IPS-NIHi7 (cell line): ENCODE measurements around the gene GEN1.

Source experiments
- DNase-seq: peaks from one replicate; pipeline ENCODE4 v3.0.0; 2012; ENCODE audit warnings: mixed read lengths; ENCODE audit errors: extremely low spot score

Gene GEN1

DNA sequence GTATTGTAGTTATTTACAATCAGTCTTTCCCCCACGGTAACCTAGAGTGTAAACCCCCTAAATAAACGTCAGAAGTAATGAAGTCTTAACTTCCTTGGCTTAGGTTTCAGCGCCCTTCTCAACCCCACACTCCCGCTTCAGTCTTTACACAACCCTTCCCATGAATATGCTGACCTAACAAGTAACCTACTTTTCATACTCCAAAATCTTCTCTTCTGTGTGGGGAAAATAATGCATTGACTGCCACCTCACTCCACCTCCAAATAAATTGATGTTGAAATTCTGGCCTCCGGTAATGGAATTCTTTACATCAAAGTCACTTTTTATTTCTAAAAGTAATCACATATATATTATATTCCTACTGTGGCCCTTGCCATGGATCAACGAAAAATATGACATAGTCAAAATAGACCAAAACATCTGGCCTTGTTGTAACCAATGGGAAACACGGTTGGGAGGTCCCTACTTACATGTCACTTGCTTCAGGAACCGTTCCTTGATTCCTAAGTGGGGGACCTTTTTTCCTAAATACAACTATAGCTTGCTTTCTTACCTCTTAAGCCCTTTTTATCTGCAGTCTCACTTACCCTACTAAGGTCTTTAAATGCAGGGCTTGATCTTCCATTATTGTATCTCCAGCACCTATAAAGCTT is 961 bp downstream of the GEN1 start:
- no peak for DNase-seq

DNA sequence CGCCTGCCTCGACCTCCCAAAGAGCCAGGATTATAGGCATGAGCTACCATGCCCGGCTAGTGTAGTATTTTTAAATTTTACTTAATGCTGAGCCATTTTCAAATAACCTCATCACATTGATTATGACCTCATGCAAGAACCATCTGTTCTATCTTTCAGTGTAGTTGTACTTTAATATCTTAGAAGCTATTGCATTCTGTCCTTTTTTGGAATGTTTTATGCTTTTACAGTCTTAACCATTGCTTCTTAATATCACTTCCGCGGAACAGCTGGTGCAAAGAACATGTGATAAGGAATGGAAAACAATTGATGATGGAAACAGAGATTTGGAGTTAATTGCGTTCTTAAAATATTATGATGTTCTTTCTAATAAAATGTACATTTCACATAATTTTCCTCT is 2.7 kb downstream of the GEN1 start:
- no peak for DNase-seq

DNA sequence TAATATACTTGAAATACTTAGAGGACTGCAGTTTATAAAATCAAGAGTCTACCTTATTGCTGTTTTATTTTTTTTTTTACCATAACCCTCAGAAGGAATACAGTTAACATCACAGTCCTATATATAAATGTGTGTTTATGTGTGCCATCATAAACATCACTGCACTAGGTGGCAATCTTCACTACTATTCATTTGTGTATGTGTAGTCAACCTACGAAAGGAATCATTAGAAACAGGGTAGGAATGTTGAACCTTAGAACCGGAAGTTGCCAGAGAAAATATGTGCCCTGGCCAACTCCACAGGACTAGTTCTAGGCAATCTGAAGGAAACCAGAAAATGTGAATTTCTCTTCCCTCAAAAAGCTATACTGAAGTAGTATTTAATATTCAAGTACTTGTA is 3.4 kb downstream of the GEN1 start:
- DNase-seq, result no peak

DNA sequence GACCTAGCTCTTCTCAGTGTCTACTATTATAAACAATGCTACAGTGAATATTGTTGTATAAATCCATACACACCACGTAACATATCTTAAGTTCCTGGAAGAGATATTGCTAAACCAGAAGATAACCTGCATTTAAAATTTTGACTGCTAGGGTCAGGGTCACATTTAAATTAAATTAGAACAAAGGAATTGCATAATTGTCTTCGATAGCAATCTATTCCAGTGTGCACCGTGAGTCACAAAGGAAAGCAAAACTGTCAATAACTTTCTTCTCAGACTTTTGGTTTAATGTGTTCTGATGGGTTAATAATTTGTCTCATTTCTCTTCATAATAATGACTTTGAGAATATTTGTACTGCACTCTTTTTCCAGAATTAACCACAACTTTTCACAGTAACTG is 4.2 kb downstream of the GEN1 start:
- no peak for DNase-seq

DNA sequence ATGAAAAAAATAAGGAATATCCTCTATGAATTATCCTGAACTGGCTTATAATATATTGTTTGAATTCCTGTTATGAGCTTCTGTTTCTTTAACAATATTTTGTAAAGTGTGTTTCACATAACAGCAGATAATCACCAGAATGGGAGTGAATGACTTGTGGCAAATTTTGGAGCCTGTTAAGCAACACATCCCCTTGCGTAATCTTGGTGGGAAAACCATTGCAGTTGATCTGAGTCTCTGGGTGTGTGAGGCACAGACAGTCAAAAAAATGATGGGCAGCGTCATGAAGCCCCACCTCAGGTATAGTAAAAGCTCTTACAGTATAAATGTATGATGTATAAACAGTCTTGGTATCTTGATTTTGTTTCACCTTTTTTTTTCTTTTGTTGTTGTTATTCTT is 5.9 kb downstream of the GEN1 start:
- no peak for DNase-seq

DNA sequence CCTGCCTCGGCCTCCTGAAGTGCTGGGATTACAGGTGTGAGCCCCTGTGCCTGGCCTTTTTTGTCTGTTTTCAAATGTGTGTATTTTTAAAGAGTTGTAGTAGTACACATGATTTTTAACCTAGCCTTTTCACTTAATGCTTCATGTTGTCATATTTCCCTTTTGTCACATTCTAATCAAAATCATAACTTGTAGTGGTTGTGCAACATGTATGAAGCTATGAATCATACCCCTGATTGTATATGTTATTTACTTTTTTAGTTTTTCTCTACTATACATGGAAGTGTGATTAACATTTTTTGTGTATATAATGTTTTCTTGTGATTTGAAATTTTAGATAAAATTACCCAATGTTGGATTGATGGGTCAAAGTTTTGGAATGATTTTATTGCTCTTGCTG is 8.5 kb downstream of the GEN1 start:
- no peak for DNase-seq

DNA sequence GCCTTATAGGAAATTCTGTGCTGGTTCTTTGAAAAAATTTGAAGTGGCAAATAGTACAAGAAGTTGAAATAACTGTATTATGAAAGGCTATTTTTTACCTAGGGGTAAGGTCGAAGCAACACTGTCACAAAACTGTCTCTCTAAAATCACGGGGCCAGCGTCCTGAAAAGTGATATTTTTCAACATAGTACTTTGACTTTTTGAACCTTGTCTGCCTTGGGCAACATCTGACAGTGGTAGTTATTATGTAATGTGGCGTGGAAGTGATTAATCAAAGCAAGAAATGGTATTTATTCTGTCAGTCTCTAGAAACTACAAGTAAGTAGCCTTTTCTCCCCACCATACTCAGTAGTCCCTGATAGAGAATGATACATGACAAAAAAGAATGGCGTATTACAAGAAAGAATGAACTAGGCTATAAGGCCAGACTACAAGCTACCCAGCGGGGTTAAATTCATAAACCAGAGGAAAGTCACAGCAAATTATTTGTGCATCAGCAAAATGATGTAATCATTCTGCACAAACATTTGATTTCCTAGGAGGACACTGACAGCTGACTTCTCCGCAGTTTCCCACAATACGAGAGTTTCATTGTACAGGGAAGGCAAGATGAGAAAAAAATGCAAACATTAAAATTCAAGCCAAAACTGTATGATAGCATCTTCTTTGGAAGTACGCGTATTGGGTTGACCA is 9.8 kb downstream of the GEN1 start:
- DNase-seq, result no peak

DNA sequence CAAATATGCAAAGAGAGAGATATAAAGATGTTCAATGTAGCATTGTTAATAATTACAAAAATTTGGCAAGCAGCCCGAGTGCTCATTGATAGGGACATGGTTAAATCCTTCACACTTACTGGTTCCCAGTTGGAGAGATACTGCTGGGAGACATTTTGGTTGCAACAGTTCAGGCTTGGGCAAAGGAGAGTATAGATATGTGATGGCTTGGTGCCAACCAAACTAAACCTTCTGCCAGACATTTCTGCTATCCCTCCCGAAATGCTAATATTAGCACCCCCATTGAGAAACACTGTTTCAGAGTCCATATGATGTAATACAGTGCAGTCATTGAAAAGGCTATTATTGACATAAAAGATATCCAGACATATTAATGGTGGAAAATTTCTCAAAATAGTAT is 11.5 kb downstream of the GEN1 start:
- DNase-seq, result no peak

DNA sequence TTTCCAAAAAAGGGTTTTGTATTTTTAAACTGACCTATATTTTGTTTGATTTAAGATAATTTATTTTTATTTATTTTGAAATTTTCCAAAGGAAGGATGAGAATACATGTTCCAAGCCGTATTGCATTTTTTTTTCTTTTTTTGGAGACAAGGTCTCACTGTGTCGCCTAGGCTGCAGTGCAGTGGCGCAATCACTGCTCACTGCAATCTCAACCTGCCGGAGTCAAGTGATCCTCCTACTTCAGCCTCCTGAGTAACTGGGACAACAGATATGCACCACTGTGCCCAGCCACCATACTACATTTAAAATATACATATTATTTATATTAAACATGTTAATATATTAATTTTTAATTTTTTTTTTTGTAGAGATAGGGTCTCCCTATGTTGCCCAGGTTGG is 15.0 kb downstream of the GEN1 start:
- no peak for DNase-seq

DNA sequence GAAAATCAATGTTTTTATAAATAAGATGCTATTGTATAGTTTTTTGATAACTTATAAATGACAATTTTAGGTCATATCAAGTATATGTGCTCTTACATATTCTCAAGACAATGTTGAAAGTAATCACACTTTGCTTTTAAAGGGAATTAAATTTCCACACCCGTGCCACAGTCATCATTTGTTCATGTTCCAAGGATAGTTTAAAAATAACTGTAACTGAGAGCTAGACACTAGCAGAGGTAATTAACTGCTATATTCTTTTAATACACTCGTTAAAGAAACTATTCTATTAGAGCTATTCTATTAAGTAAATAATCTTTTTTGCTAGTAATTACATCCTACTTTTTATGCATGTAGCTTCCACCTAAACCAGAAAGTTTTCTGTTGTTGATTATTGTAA is 18.0 kb downstream of the GEN1 start:
- no peak for DNase-seq

DNA sequence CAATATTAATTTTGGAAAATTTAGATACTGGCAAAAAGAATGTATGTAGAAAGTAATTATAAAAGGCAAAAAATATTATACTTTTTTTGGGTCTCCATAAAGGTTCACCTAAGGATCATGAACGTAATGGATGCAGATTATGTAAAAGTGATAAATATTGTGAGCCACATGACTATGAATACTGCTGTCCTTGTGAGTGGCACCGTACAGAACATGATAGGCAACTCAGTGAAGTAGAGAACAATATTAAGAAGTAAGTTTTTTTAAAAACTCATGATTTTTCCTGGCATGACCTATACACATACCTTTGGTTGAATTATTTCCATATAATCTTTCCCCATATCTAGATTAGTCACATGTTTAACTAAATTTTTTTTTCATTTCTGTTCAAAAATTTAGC is 18.6 kb downstream of the GEN1 start:
- no peak for DNase-seq

DNA sequence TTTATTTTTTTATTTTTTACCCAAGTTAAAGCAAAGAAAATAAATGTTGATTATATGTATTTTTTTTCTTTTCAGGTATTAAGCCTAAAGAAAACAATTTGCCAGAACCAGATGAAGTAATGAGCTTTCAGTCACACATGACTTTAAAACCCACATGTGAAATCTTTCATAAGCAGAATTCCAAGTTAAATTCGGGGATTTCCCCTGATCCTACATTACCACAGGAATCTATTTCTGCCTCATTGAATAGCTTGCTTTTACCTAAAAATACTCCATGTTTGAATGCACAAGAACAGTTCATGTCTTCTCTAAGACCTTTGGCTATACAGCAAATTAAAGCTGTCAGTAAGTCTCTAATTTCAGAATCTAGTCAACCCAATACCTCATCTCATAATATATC is 26.6 kb downstream of the GEN1 start:
- no peak for DNase-seq

DNA sequence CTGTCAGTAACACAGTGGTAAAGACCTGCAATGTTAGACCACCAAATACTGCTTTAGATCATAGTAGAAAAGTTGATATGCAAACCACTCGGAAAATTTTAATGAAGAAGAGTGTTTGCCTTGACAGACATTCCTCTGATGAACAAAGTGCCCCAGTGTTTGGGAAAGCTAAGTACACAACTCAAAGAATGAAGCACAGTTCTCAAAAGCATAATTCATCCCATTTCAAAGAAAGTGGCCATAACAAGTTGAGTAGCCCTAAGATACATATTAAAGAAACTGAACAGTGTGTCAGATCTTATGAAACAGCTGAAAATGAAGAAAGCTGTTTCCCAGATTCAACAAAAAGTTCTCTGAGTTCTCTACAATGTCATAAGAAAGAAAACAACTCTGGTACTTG is 27.5 kb downstream of the GEN1 start:
- DNase-seq, result no peak

DNA sequence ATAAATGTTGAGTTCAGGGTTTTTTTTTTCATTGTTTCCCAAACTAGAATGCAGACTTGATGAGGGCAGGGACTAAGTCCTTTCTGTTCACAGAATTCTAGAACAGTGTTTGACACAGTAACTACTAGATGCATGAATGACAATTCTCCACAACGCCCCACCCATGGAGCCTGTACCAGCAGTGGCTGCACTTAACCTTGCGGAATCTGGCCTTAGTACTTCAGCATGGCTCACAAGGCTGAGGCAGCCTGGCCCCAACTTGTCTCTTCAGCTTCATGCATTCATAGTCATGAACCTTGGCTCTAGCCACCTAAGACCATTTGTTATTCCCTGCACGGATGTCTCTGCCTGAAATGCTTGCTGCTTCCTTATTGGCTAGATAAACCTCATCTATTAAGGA is 32.8 kb downstream of the GEN1 start:
- DNase-seq, result no peak

DNA sequence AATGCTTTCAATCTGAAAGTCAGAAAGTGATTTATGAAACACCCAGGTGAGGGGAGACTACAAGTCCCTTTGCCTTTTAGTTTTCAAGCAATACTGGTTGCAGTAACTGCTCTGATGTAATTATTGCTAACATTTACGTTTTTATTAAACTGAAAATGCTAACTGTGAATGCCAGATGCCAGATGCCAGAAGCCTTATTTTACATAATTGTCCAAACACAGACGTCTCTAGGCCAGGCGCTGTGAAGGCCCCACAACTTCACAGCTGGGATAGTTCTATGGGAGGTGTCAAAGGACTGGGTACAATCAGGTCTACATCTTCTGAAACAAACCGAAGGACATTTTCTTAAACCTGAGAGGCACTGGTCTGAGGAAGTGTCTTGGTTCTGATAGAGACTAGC is 34.8 kb downstream of the GEN1 start:
- DNase-seq, result no peak

DNA sequence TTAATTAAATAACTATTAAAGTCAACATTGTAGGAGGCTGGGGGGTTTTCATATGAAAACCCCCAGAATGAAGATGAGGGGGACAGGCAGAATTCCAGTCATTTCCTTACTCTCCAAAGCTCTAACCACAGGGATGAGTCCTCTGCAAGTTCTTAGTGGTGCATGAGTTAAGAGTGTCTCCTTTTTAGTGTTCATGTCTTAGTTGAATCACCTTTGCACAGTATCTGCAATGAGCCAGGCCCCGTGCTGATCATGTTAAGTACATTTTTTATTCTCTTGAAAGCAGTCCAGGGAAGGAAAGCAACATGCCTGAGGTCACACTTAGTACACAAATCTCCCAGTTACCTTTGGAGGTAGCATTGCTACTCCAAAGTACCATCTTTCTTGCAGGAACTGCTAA is 36.6 kb downstream of the GEN1 start:
- no peak for DNase-seq

DNA sequence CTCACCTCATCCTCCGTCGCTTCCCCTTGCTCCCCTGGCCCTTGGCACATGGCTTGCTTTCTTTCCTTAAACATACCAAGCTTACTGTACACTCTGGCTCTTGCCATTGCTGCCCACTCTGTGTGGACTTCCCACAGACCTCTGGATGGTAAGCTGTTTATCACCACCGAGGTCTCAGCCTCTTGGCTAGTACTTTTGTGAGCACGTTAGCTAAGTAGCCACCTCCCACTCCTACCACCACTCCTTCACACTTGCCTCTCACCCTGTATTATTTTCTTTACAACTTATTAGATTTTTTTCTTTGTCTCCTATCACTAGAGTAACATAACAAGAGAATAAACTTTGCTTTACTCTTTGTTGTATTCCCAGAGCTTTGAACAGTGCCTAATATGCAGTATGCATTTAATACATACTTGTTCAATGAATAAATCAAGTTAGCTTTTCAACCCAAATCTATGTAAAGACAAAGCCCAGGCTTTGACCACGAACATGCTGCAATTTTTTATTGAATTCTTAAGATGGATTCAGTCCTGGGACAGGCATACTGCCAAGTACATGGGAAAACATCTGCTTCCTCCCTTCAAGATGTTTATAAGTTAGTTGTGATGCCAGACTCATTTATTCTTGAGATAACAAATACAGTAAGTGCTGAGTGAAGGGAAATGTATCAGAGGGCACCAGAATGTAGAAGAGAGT is 37.3 kb downstream of the GEN1 start:
- no peak for DNase-seq

DNA sequence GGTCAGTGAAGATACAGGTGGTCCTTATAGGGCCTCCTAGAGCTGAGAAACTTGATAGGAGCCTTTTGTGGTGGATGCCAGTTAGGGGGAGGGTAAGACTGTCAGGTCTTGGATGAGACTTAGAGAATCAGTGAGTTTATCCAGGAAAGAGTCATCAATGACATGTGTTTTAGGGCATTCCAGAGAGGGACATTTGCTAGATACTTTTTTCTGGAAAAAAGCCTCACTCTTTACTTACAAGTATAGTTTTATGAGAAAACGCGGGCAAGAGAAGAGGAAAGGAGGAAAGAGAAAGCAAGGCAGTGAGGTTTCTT is 37.8 kb downstream of the GEN1 start:
- DNase-seq, result no peak

DNA sequence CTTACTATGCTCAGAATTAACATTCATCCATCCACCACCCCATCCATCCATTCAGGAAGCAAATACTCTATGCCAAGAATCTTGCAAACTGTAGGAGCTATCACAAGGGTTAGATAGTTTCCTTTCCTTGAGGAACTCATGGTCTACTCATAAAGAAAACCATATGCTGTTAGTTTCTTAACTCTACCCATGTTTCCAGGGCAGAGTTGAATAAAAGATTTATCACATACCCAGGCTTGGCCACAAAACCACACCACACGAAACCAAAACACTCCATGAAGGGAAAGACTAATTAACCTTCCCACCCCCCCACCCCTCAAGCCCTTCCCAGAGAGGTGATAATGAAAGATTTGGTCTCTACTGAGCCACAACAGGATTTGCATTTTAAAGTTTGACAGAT is 38.6 kb downstream of the GEN1 start:
- no peak for DNase-seq

DNA sequence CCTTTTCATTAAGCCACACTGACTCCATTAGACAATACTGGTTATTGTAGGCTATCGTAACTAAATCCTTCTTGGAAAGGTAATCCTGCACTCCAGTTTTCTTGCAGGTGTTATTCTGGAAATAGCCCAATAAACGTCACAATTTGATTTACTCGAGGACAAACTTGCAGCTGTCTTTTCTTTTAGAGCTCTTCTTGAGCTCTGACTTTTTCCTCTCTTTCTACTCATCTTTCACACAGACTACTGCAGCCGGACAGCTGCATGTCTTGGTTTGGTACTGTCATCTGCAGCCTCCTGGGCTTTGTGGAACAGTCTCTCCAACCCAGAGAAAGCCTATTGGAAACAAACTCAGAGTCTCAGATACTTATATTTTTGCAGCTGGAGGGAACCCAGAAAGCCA is 39.4 kb downstream of the GEN1 start:
- no peak for DNase-seq

DNA sequence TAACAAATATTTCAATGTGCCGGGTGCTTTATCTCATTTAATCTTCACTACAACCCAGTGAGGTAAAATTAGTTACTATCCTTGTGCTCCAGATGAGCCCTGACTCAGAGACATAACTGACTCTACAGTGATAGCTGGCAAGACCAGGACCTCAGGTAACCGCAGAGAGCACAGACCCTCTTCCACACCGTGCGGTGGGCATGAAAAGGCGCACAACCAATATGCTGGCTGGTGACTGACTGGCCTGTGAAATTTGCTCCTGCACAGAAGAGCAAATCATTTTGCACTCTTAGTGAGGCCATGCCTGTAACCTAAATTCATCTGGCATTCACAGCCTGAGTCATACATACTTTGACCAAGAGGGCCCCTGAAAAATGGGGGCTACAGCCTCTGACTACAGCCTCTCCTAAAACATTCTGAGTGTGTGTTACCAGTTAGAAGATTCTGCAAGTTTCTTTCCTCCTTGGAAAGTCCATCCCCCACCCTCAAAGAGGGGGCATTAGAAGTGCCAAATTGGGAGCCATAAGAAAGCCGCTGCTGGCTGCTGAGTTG is 39.9 kb downstream of the GEN1 start:
- no peak for DNase-seq

DNA sequence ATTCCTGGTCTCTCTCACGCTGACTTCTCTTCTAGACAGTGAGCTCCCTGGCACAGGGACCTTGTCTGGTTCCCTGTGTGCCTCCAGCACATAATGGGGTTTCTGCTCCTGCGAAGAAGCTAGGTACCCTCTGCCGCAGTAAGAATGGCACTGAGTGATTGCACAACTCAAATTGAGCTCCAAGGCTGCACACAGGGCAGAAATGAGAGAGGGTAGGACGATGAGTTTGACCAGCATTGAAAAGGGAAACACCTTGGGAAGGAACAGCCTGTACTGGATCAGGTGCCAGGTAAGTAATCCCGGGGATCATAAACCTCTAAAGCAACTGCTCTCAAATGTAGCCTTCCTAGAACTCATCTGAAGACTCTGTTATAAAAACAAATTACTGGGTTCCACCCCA is 41.4 kb downstream of the GEN1 start:
- DNase-seq, result no peak

DNA sequence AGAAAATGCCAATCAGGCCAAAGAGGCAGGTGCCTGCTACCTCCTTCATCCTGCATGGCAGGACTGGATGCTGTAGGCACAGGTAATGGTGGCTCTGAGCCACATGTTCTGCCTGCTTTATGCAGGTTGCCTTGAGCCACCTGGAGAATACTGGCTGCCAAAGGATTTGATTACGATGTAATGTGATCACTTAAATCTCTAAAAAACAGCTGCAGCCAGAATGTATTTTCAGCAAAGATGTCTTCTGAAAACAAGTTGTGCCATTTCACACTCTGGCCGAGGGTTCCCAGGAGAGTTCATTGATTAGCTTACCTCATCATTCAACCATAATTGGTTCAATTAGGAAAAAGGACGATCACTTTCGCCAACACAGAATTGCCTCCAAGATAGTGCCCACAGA is 44.4 kb downstream of the GEN1 start:
- DNase-seq, result no peak
